HEK293 (cell line): ENCODE data around the gene KANSL3.

Experiments used
- HOXD13 ChIP-seq: sonication (generic); formaldehyde crosslinking; IDR thresholded peaks from 2 replicates; pipeline ENCODE4 v1.8.0; 2022; ENCODE audit warnings: missing genetic modification reagents, borderline replicate concordance
- ZNF121 ChIP-seq: fragments of 450-650 bp; formaldehyde crosslinking; IDR thresholded peaks from 2 replicates; pipeline ENCODE4 v1.5.1; 2016; ENCODE audit warnings: missing biosample characterization, missing genetic modification characterization
- ZNF274 ChIP-seq, 2 experiments: fragments of 200-500 bp in 1 of 2; fragments of 450-650 bp in 1 of 2; sonication (Bioruptor generic) in 1 of 2; formaldehyde crosslinking in 1 of 2; IDR thresholded peaks; 2 replicates each; pipeline versions ENCODE4 v1.5.1 to v1.6.1; 2014 to 2016; ENCODE audit warnings: borderline replicate concordance in 1 of 2, inconsistent platforms in 1 of 2, low read length in 1 of 2, missing biosample characterization in 1 of 2, missing genetic modification characterization in 1 of 2
- ZNF350 ChIP-seq: fragments of 450-650 bp; formaldehyde crosslinking; IDR thresholded peaks from 2 replicates; pipeline ENCODE4 v1.5.0; 2017; ENCODE audit warnings: missing biosample characterization, mild to moderate bottlenecking, missing genetic modification characterization
- ZNF610 ChIP-seq: fragments of 450-650 bp; formaldehyde crosslinking; IDR thresholded peaks from 2 replicates; pipeline ENCODE4 v1.5.1; 2016; ENCODE audit warnings: missing biosample characterization, missing genetic modification characterization, borderline replicate concordance
- ZNF664 ChIP-seq: fragments of 450-650 bp; formaldehyde crosslinking; IDR thresholded peaks from 2 replicates; pipeline ENCODE4 v1.5.1; 2016; ENCODE audit warnings: missing biosample characterization, missing genetic modification characterization
- ZNF76 ChIP-seq: fragments of 450-650 bp; formaldehyde crosslinking; IDR thresholded peaks from 2 replicates; pipeline ENCODE4; 2016; ENCODE audit warnings: low read depth, missing biosample characterization, missing genetic modification characterization, borderline replicate concordance
- TF ChIP-seq, protein P1 (sequence below): fragments of 450-650 bp; formaldehyde crosslinking; IDR thresholded peaks from 2 replicates; pipeline ENCODE4 v1.5.1; 2016; ENCODE audit warnings: missing biosample characterization, missing genetic modification characterization
- TF ChIP-seq, protein P2 (sequence below): fragments of 450-650 bp; formaldehyde crosslinking; IDR thresholded peaks from 2 replicates; pipeline ENCODE4 v1.5.1; 2016; ENCODE audit warnings: missing biosample characterization, missing genetic modification characterization
- TF ChIP-seq, protein P3 (sequence below): fragments of 450-650 bp; IDR thresholded peaks from 2 replicates; pipeline ENCODE4 v1.5.1; 2018; ENCODE audit warnings: missing biosample characterization, missing genetic modification characterization
- TF ChIP-seq, protein P4 (sequence below): fragments of 450-650 bp; formaldehyde crosslinking; IDR thresholded peaks from 2 replicates; pipeline ENCODE4 v1.5.1; 2016; ENCODE audit warnings: missing biosample characterization, missing genetic modification characterization
- TF ChIP-seq, protein P5 (sequence below): fragments of 450-650 bp; formaldehyde crosslinking; IDR thresholded peaks from 2 replicates; pipeline ENCODE4 v1.5.1; 2016; ENCODE audit warnings: missing biosample characterization, missing genetic modification characterization
- TF ChIP-seq, protein P6 (sequence below): fragments of 450-650 bp; formaldehyde crosslinking; IDR thresholded peaks from 2 replicates; pipeline ENCODE4 v1.5.1; 2016; ENCODE audit warnings: missing biosample characterization, missing genetic modification characterization

DNA sequence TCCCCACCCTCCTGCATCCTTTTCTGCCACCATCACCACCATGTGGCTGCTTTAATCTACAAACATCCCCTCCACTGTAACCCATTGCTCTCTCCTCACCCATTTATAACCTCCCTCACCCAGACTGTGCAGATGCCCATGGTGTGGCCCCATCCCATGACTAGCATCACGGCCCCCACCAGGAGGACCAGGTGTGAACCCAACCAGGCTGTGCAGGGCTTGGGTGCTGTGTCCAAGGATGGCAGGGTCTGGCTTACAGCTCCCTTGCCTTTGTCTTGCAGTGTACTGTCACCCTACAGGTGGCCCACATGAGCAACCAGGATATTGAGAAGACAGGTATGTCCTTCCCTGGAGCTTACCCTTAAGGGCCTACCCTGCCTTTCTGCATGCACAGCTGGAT is 11.2 kb upstream of the KANSL3 start:
- TF ChIP-seq, protein P1, sequence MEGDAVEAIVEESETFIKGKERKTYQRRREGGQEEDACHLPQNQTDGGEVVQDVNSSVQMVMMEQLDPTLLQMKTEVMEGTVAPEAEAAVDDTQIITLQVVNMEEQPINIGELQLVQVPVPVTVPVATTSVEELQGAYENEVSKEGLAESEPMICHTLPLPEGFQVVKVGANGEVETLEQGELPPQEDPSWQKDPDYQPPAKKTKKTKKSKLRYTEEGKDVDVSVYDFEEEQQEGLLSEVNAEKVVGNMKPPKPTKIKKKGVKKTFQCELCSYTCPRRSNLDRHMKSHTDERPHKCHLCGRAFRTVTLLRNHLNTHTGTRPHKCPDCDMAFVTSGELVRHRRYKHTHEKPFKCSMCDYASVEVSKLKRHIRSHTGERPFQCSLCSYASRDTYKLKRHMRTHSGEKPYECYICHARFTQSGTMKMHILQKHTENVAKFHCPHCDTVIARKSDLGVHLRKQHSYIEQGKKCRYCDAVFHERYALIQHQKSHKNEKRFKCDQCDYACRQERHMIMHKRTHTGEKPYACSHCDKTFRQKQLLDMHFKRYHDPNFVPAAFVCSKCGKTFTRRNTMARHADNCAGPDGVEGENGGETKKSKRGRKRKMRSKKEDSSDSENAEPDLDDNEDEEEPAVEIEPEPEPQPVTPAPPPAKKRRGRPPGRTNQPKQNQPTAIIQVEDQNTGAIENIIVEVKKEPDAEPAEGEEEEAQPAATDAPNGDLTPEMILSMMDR: no peak
- TF ChIP-seq ZNF664 (no peak), ZNF274 (IDR thresholded peaks at IDR 0.05; ENCODE audit: low read length) (no peak), ZNF274 (tag by site-specific recombination; IDR thresholded peaks at IDR 0.05; ENCODE audit: borderline replicate concordance) (no peak), ZNF76 (tag by site-specific recombination) (no peak), ZNF350 (tag by site-specific recombination) (no peak), ZNF121 (tag by site-specific recombination) (no peak), HOXD13 (CRISPR knock-in tag) (no peak), ZNF610 (tag by site-specific recombination) (no peak)
- TF ChIP-seq, protein P2, sequence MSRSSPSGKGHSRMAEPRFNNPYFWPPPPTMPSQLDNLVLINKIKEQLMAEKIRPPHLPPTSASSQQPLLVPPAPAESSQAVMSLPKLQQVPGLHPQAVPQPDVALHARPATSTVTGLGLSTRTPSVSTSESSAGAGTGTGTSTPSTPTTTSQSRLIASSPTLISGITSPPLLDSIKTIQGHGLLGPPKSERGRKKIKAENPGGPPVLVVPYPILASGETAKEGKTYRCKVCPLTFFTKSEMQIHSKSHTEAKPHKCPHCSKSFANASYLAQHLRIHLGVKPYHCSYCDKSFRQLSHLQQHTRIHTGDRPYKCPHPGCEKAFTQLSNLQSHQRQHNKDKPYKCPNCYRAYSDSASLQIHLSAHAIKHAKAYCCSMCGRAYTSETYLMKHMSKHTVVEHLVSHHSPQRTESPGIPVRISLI (tag by site-specific recombination): no peak
- TF ChIP-seq, protein P3, sequence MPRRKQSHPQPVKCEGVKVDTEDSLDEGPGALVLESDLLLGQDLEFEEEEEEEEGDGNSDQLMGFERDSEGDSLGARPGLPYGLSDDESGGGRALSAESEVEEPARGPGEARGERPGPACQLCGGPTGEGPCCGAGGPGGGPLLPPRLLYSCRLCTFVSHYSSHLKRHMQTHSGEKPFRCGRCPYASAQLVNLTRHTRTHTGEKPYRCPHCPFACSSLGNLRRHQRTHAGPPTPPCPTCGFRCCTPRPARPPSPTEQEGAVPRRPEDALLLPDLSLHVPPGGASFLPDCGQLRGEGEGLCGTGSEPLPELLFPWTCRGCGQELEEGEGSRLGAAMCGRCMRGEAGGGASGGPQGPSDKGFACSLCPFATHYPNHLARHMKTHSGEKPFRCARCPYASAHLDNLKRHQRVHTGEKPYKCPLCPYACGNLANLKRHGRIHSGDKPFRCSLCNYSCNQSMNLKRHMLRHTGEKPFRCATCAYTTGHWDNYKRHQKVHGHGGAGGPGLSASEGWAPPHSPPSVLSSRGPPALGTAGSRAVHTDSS: no peak
- TF ChIP-seq, protein P4, sequence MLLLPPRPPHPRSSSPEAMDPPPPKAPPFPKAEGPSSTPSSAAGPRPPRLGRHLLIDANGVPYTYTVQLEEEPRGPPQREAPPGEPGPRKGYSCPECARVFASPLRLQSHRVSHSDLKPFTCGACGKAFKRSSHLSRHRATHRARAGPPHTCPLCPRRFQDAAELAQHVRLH: no peak
- TF ChIP-seq, protein P5, sequence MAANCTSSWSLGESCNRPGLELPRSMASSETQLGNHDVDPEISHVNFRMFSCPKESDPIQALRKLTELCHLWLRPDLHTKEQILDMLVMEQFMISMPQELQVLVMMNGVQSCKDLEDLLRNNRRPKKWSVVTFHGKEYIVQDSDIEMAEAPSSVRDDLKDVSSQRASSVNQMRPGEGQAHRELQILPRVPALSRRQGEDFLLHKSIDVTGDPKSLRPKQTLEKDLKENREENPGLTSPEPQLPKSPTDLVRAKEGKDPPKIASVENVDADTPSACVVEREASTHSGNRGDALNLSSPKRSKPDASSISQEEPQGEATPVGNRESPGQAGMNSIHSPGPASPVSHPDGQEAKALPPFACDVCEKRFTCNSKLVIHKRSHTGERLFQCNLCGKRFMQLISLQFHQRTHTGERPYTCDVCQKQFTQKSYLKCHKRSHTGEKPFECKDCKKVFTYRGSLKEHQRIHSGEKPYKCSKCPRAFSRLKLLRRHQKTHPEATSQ (tag by site-specific recombination): no peak
- TF ChIP-seq, protein P6, sequence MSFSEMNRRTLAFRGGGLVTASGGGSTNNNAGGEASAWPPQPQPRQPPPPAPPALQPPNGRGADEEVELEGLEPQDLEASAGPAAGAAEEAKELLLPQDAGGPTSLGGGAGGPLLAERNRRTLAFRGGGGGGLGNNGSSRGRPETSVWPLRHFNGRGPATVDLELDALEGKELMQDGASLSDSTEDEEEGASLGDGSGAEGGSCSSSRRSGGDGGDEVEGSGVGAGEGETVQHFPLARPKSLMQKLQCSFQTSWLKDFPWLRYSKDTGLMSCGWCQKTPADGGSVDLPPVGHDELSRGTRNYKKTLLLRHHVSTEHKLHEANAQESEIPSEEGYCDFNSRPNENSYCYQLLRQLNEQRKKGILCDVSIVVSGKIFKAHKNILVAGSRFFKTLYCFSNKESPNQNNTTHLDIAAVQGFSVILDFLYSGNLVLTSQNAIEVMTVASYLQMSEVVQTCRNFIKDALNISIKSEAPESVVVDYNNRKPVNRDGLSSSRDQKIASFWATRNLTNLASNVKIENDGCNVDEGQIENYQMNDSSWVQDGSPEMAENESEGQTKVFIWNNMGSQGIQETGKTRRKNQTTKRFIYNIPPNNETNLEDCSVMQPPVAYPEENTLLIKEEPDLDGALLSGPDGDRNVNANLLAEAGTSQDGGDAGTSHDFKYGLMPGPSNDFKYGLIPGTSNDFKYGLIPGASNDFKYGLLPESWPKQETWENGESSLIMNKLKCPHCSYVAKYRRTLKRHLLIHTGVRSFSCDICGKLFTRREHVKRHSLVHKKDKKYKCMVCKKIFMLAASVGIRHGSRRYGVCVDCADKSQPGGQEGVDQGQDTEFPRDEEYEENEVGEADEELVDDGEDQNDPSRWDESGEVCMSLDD (tag by site-specific recombination): no peak
